Measurements from ENCODE around the gene RBM18.

DNA sequence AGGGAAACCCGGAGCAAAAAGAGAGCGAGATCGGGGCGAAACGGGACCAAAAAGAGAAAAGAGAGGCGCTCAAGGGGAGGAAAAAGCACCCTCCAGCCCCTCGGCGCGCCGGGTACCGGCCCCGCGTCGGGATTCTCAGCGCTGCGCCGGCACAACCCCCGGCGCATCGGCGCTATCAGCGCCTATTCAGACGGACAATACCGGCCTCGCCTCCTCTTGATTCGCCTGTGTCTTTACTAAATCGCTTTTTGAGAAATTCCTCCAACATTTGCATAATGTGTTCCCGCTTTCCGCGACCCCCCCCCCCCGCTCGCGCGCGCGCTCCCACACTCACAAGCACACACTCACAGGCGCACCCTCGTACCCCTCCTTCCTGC, 36.5 kb downstream of the RBM18 start:
- TF ChIP-seq, protein P1, sequence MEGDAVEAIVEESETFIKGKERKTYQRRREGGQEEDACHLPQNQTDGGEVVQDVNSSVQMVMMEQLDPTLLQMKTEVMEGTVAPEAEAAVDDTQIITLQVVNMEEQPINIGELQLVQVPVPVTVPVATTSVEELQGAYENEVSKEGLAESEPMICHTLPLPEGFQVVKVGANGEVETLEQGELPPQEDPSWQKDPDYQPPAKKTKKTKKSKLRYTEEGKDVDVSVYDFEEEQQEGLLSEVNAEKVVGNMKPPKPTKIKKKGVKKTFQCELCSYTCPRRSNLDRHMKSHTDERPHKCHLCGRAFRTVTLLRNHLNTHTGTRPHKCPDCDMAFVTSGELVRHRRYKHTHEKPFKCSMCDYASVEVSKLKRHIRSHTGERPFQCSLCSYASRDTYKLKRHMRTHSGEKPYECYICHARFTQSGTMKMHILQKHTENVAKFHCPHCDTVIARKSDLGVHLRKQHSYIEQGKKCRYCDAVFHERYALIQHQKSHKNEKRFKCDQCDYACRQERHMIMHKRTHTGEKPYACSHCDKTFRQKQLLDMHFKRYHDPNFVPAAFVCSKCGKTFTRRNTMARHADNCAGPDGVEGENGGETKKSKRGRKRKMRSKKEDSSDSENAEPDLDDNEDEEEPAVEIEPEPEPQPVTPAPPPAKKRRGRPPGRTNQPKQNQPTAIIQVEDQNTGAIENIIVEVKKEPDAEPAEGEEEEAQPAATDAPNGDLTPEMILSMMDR (IDR thresholded peaks at IDR 0.05), result no peak
- no peak for TF ChIP-seq POLR2A (IDR thresholded peaks at IDR 0.05)
- no peak for TF ChIP-seq POLR2AphosphoS5 (IDR thresholded peaks at IDR 0.05)
- TF ChIP-seq EP300 (IDR thresholded peaks at IDR 0.05), result no peak
